Activated CD4-positive, alpha-beta T cell treated with anti-CD3 and anti-CD28 coated beads, Interleukin-2, Interleukin-4, amounts not matched to agents 100 ng/mL and 50 ng/mL, durations not matched to agents 16 hours and 8 hours (primary cell): ENCODE data around the gene AHCYL2.
"Not testable (repeated sequence)": the region's sequence is repeated elsewhere in the genome, so short reads cannot be mapped to it uniquely, and the experiment has no call there.

Source experiments
- DNase-seq: peaks from one replicate; pipeline ENCODE4 v3.0.0-alpha.2; 2020; ENCODE audit warnings: low spot score

Gene AHCYL2

GRCh38 chr7:129456421-129456820 lies 231.6 kb downstream of the AHCYL2 start:
- no peak for DNase-seq

- no peak for DNase-seq
Measured at GRCh38 chr7:129457101-129457500, 232.3 kb downstream of the AHCYL2 start.

- no peak for DNase-seq
Measured at GRCh38 chr7:129458171-129458570, 233.3 kb downstream of the AHCYL2 start.

- no peak for DNase-seq
Measured at GRCh38 chr7:129461809-129462208, 237.0 kb downstream of the AHCYL2 start.

- DNase-seq, result no peak
Measured at GRCh38 chr7:129462420-129462819, 237.6 kb downstream of the AHCYL2 start.

DNA sequence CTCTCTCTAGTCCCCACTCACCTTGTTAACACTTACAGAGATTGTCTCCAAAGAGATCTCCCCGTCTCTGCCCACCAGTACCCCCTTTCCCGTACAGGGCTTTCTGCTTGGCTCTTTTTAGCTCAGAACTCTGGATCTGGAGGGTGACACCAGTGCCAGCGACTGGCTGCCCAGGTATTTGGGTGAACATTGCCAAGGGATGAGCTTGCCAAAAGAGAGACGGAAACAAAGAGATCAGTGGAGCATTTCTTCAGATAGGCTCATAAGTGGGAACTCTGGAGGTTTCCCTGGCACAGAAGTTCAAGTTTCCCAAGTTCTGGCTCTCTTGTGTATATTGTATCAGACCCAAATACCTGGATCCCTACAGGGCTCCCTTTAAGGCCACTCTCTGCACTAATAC lies 239.4 kb downstream of the AHCYL2 start:
- DNase-seq, result no peak

DNA sequence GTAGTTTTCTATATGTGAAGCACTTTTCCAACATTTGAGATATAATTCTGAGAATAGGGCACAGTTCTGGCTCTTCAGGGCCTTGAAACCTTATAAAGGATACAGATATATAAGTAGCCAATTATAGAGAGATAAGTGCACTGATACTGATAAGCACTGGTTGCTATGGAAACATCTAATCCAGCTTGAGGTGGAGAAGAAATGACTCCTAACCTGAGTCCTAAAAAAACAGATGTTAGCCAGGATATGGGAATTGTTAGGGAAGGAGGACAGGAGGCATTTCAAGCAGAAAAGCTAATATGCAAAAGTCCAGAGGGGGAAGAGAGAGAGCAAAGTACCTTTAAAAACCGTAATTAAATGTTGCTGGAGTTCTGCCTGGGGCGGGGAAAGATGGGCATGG lies 240.2 kb downstream of the AHCYL2 start:
- DNase-seq, result no peak

GRCh38 chr7:129466796-129467195 lies 242.0 kb downstream of the AHCYL2 start:
- no peak for DNase-seq

- no peak for DNase-seq
Measured at GRCh38 chr7:129468087-129468486, 243.3 kb downstream of the AHCYL2 start.

GRCh38 chr7:129468547-129468946 lies 243.7 kb downstream of the AHCYL2 start:
- peak; percentile 25 for DNase-seq

DNA sequence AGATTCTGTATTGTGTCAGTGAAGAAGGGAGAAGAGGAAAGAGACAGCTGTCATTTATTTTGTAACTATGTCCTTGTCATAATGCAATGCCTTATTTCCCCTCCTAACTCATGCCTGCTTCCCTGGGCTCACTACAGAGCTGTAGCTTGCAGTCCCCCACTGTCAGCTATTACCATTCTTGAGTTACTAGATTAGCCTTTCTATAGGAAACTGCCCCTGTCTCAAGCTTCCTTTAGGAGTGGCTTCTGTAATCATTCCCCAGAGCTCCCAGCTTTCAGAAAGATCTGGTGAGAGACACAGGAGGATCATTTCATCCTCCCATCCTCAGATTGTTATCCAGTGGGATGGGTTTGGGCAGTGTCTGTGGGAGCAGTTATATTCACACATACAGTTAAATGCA lies 245.1 kb downstream of the AHCYL2 start:
- no peak for DNase-seq

DNA sequence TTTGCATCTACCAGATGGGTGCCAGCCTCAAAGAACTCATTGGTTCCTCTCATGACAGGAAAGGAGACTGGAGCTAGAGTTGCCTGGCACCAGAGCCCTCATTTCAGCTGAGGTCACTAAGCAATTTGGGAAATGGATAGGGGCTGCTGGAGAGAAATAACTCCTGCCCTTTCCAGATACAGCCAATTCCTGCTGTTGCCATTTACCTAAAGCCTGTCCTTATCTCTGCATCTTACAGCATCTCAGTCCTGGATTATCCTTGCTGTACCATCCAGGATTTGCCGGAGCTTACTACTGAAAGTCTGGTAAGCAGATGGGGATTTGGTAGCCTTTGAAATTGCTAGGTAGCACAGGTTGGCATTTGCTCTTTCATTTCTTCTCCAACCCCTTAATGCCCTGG lies 245.6 kb downstream of the AHCYL2 start:
- DNase-seq, result no peak

- DNase-seq, result peak; percentile 19
Measured at GRCh38 chr7:129471402-129471827, 246.6 kb downstream of the AHCYL2 start.

GRCh38 chr7:129475931-129476330 lies 251.1 kb downstream of the AHCYL2 start:
- not testable (repeated sequence) for DNase-seq

GRCh38 chr7:129476398-129476797 lies 251.6 kb downstream of the AHCYL2 start:
- not testable (repeated sequence) for DNase-seq
